ENCODE results near the gene TBCD. TPM values are rescaled to one million over a fixed set of nuclear protein-coding genes. Genes with fewer than 3 reads are reported as not detected.

The TBCD gene
- polyA plus RNA-seq, 1 donor from 2014 or later = 67.2 TPM

DNA sequence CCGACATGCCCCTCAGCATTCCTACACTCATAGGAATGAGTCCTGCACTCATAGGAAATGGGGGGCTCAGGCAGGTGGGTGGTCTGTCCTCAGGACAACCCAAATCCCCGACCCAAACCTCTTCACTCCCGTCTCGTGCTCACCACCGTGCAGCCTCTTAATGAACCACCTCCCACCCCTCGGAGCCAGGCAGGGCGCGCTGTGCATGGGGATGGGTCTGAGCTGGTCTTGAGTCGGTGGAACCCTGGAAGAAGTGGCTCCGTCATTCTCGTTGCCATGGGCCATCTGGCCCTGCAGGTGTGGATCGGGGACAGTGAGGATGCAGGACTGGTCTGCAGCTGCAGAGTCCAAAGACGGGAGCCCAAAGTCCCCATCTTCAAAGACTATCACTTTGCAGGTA lies 47.0 kb upstream of the TBCD start:
- H3K27ac ChIP-seq (ENCODE audit: low read length) = no peak overlapping the region
- no peaks in the 10 kb centered on the region for H3K9me2 ChIP-seq (ENCODE audit: insufficient read depth, low read length)
- no peaks in the 10 kb centered on the region for H4K20me1 ChIP-seq (ENCODE audit: insufficient read depth)
- no peaks in the 10 kb centered on the region for H3K9me3 ChIP-seq (ENCODE audit: low read length)
- TF ChIP-seq, protein P1, sequence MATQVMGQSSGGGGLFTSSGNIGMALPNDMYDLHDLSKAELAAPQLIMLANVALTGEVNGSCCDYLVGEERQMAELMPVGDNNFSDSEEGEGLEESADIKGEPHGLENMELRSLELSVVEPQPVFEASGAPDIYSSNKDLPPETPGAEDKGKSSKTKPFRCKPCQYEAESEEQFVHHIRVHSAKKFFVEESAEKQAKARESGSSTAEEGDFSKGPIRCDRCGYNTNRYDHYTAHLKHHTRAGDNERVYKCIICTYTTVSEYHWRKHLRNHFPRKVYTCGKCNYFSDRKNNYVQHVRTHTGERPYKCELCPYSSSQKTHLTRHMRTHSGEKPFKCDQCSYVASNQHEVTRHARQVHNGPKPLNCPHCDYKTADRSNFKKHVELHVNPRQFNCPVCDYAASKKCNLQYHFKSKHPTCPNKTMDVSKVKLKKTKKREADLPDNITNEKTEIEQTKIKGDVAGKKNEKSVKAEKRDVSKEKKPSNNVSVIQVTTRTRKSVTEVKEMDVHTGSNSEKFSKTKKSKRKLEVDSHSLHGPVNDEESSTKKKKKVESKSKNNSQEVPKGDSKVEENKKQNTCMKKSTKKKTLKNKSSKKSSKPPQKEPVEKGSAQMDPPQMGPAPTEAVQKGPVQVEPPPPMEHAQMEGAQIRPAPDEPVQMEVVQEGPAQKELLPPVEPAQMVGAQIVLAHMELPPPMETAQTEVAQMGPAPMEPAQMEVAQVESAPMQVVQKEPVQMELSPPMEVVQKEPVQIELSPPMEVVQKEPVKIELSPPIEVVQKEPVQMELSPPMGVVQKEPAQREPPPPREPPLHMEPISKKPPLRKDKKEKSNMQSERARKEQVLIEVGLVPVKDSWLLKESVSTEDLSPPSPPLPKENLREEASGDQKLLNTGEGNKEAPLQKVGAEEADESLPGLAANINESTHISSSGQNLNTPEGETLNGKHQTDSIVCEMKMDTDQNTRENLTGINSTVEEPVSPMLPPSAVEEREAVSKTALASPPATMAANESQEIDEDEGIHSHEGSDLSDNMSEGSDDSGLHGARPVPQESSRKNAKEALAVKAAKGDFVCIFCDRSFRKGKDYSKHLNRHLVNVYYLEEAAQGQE (IDR thresholded peaks at IDR 0.05; ENCODE audit: borderline replicate concordance) = no peak
- TF ChIP-seq EZH2 (IDR thresholded peaks at IDR 0.05; ENCODE audit: borderline replicate concordance, insufficient read depth, low read length, poor library complexity, severe bottlenecking) = no peak
- no peak for TF ChIP-seq EP300 (conservative IDR thresholded peaks at IDR 0.05; ENCODE audit: poor library complexity, severe bottlenecking)
- no peak for TF ChIP-seq POLR2AphosphoS5 (IDR thresholded peaks at IDR 0.05)
- H3K9ac ChIP-seq (ENCODE audit: low read length) = no peak overlapping the region
- no peaks in the 10 kb centered on the region for H3F3A ChIP-seq (ENCODE audit: insufficient read depth, low read length, poor library complexity, severe bottlenecking)
- H3K4me2 ChIP-seq (ENCODE audit: low read length) = no peak overlapping the region
- no peaks in the 10 kb centered on the region for H3K79me2 ChIP-seq (replicated peaks; ENCODE audit: insufficient read depth, low read length)
- H3K4me3 ChIP-seq (ENCODE audit: low read length) = no peak overlapping the region
- H3K27me3 ChIP-seq (ENCODE audit: insufficient read depth, low read depth, low read length) = no peaks in the 10 kb centered on the region
- no peaks in the 10 kb centered on the region for H3K36me3 ChIP-seq (ENCODE audit: insufficient read depth, low read length)
- no peak overlapping the region for H2AFZ ChIP-seq (ENCODE audit: low read depth, low read length)

- Histone ChIP-seq H3K4me2 (ENCODE audit: low read length) (no peak overlapping the region), H4K20me1 (ENCODE audit: insufficient read depth) (no peaks in the 10 kb centered on the region), H3K9me3 (ENCODE audit: low read length) (no peaks in the 10 kb centered on the region), H3K27ac (ENCODE audit: low read length) (no peak overlapping the region), H2AFZ (ENCODE audit: low read depth, low read length) (no peak overlapping the region), H3K9ac (ENCODE audit: low read length) (no peak overlapping the region), H3K4me3 (ENCODE audit: low read length) (no peak overlapping the region), H3K79me2 (replicated peaks; ENCODE audit: insufficient read depth, low read length) (no peaks in the 10 kb centered on the region), H3K36me3 (ENCODE audit: insufficient read depth, low read length) (no peaks in the 10 kb centered on the region), H3F3A (ENCODE audit: insufficient read depth, low read length, poor library complexity, severe bottlenecking) (no peaks in the 10 kb centered on the region), H3K27me3 (ENCODE audit: insufficient read depth, low read depth, low read length) (no peaks in the 10 kb centered on the region), H3K9me2 (ENCODE audit: insufficient read depth, low read length) (no peaks in the 10 kb centered on the region)
- TF ChIP-seq TAF1 (IDR thresholded peaks at IDR 0.05; ENCODE audit: low read depth) (no peak), EZH2 (IDR thresholded peaks at IDR 0.05; ENCODE audit: borderline replicate concordance, insufficient read depth, low read length, poor library complexity, severe bottlenecking) (no peak), SMC3 (conservative IDR thresholded peaks at IDR 0.05; ENCODE audit: poor library complexity) (no peak), RAD21 (conservative IDR thresholded peaks at IDR 0.05) (no peak), EP300 (conservative IDR thresholded peaks at IDR 0.05; ENCODE audit: poor library complexity, severe bottlenecking) (no peak), MXI1 (conservative IDR thresholded peaks at IDR 0.05; ENCODE audit: poor library complexity, severe bottlenecking) (no peak), POLR2AphosphoS5 (IDR thresholded peaks at IDR 0.05) (no peak)
- TF ChIP-seq, protein P1 (IDR thresholded peaks at IDR 0.05; ENCODE audit: borderline replicate concordance) = no peak
- TF ChIP-seq, protein P2, sequence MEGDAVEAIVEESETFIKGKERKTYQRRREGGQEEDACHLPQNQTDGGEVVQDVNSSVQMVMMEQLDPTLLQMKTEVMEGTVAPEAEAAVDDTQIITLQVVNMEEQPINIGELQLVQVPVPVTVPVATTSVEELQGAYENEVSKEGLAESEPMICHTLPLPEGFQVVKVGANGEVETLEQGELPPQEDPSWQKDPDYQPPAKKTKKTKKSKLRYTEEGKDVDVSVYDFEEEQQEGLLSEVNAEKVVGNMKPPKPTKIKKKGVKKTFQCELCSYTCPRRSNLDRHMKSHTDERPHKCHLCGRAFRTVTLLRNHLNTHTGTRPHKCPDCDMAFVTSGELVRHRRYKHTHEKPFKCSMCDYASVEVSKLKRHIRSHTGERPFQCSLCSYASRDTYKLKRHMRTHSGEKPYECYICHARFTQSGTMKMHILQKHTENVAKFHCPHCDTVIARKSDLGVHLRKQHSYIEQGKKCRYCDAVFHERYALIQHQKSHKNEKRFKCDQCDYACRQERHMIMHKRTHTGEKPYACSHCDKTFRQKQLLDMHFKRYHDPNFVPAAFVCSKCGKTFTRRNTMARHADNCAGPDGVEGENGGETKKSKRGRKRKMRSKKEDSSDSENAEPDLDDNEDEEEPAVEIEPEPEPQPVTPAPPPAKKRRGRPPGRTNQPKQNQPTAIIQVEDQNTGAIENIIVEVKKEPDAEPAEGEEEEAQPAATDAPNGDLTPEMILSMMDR (IDR thresholded peaks at IDR 0.05; ENCODE audit: poor library complexity, severe bottlenecking) = no peak
Measured at GRCh38 chr17:82705756-82706155, 46.1 kb upstream of the TBCD start.

All from neural cell (in vitro differentiated cells).